Measurements from ENCODE around the gene CD4.
A peak's percentile ranks its signal among the peaks of the same experiment; 100 is the strongest.

Gene CD4

DNA sequence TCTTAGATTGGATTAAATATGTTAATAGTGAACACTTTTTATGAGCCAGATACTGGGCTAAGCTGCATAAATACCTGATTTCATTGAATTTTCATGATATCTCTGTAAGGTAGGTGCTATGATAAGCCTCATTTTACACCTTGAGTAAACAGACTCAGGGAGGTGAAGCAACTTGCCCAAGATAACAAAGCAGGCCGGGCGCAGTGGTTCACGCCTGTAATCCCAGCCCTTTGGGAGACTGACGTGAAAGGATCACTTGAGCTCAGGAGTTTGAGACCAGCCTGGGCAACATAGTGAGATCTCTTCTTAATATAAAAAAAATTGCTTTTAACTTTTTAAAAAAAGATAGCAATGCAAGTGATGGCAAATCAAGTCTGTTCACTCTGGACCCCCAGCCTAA, 52.7 kb downstream of the CD4 start:
- TF ChIP-seq, protein P1, sequence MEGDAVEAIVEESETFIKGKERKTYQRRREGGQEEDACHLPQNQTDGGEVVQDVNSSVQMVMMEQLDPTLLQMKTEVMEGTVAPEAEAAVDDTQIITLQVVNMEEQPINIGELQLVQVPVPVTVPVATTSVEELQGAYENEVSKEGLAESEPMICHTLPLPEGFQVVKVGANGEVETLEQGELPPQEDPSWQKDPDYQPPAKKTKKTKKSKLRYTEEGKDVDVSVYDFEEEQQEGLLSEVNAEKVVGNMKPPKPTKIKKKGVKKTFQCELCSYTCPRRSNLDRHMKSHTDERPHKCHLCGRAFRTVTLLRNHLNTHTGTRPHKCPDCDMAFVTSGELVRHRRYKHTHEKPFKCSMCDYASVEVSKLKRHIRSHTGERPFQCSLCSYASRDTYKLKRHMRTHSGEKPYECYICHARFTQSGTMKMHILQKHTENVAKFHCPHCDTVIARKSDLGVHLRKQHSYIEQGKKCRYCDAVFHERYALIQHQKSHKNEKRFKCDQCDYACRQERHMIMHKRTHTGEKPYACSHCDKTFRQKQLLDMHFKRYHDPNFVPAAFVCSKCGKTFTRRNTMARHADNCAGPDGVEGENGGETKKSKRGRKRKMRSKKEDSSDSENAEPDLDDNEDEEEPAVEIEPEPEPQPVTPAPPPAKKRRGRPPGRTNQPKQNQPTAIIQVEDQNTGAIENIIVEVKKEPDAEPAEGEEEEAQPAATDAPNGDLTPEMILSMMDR (IDR thresholded peaks at IDR 0.05; ENCODE audit: unreplicated experiment in 3 of 3), result no peak
- Mint-ChIP-seq H3K4me1 (peaks cover 20% of the 10 kb centered on the region), H3K27me3 (ENCODE audit: low read depth) (no peaks in the 10 kb centered on the region), H3K4me3 (no peak overlapping the region), H3K36me3 (ENCODE audit: low read depth) (peaks cover 48% of the 10 kb centered on the region), H3K9me3 (no peaks in the 10 kb centered on the region), H3K27ac (no peak overlapping the region)

DNA sequence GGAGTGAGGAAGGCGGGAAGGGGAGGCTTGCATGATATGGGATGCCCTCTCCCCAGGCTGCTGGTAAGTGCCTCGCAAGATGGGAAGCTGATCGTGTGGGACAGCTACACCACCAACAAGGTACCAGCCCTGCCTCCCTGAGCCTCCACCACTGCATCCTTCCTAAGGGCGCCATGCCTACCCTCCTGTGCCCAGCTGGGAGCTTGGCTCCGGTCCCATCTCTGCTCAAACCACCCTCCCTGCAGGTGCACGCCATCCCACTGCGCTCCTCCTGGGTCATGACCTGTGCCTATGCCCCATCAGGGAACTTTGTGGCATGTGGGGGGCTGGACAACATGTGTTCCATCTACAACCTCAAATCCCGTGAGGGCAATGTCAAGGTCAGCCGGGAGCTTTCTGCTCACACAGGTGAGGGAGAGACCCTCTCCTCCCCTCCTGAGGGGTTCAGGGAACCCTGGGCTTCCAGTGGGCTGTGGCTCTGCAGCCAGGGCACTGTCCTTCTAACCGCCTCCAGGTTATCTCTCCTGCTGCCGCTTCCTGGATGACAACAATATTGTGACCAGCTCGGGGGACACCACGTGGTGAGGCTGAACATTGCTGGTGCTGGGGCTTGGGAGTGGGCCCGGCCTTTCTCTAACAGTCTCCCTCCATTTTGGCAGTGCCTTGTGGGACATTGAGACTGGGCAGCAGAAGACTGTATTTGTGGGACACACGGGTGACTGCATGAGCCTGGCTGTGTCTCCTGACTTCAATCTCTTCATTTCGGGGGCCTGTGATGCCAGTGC, 54.0 kb downstream of the CD4 start:
- Mint-ChIP-seq H3K27me3 (ENCODE audit: low read depth) (no peaks in the 10 kb centered on the region), H3K4me3 (no peak overlapping the region), H3K4me1 (peaks cover 27% of the 10 kb centered on the region), H3K9me3 (no peaks in the 10 kb centered on the region), H3K36me3 (ENCODE audit: low read depth) (peaks cover 52% of the 10 kb centered on the region), H3K27ac (no peak overlapping the region)
- TF ChIP-seq, protein P1 (IDR thresholded peaks at IDR 0.05; ENCODE audit: unreplicated experiment in 3 of 3), result no peak

DNA sequence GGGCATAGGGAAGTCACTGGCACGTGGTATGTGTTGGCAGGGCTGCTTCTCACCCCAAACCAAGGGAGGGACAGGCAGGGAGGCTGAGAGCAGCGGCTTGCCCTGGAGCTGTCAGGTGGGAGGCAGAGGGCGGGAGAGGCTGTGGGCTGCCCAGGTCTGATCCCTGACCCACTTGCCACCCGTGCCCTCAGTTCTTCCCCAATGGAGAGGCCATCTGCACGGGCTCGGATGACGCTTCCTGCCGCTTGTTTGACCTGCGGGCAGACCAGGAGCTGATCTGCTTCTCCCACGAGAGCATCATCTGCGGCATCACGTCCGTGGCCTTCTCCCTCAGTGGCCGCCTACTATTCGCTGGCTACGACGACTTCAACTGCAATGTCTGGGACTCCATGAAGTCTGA, 56.1 kb downstream of the CD4 start:
- Mint-ChIP-seq H3K27ac (no peak overlapping the region), H3K36me3 (ENCODE audit: low read depth) (peaks cover 51% of the 10 kb centered on the region), H3K27me3 (ENCODE audit: low read depth) (no peaks in the 10 kb centered on the region), H3K4me1 (peaks cover 25% of the 10 kb centered on the region), H3K9me3 (no peaks in the 10 kb centered on the region), H3K4me3 (no peak overlapping the region)
- TF ChIP-seq, protein P1 (IDR thresholded peaks at IDR 0.05; ENCODE audit: unreplicated experiment in 3 of 3), result no peak

DNA sequence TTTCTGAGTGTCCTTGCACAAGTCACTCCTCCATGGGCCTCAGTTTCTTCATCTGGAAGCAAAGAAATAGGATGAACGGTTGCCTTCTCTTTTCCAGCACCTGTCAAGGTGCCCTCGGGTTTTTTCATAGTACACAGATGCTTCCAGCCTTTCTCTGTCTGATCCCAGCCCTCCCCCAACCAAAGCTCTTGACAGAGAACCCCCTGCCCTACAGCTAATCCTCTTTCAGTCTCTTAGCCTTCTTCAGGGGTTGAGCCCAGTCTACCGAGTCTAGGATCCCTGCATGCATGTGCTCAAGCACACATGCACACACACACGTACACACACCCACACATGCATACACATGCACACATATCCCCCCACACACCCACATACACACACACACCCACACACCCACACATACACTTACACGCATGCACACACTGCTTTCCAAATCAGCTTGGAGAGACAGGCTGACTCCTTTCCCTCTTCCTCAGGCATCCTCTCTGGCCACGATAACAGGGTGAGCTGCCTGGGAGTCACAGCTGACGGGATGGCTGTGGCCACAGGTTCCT, 57.1 kb downstream of the CD4 start:
- TF ChIP-seq, protein P1 (IDR thresholded peaks at IDR 0.05; ENCODE audit: unreplicated experiment in 3 of 3), result no peak
- Mint-ChIP-seq H3K4me1 (peaks cover 32% of the 10 kb centered on the region), H3K4me3 (peak overlapping the region in 1 of 3 experiments; percentile 2)

DNA sequence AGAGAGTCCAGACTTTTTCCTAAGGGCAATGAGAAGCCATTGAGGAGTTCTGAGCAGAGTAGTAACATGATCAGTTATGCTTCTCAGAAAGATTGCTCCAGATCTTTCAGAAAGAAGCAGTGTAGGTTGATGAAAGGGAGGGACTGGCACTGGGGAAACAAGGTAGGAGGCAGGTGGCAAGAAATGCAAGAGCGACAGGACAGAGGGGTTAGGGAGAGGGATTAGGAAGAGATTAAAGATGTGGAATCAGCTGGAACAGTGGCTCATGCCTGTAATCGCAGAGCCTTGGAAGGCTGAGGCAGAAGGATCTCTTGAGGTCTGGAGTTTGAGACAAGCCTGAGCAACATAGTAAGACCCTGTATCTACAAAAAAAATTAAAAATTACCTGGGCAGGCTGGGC, 58.3 kb downstream of the CD4 start:
- TF ChIP-seq, protein P1 (IDR thresholded peaks at IDR 0.05; ENCODE audit: unreplicated experiment in 3 of 3), result no peak
- H3K4me3 Mint-ChIP-seq, result peak overlapping the region in 2 of 3 experiments; percentile 30 to 41
- H3K36me3 Mint-ChIP-seq (ENCODE audit: low read depth), result peaks cover 52% of the 10 kb centered on the region
- H3K9me3 Mint-ChIP-seq, result no peaks in the 10 kb centered on the region
- no peaks in the 10 kb centered on the region for H3K27me3 Mint-ChIP-seq (ENCODE audit: low read depth)
- H3K27ac Mint-ChIP-seq, result no peak overlapping the region
- H3K4me1 Mint-ChIP-seq, result peaks cover 32% of the 10 kb centered on the region

More for the DNA sequence above, 57.1 kb downstream of the CD4 start:
- Mint-ChIP-seq H3K36me3 (ENCODE audit: low read depth) (peaks cover 55% of the 10 kb centered on the region), H3K9me3 (no peaks in the 10 kb centered on the region), H3K27me3 (ENCODE audit: low read depth) (no peaks in the 10 kb centered on the region), H3K27ac (no peak overlapping the region)
